ENCODE data around the gene MAPKAP1. TPM values are rescaled to one million over a fixed set of nuclear protein-coding genes. Genes with fewer than 3 reads are reported as not detected.

Gene MAPKAP1
- total RNA-seq, 2 experiments from 2014 or later, result 51.6 to 61.9 TPM

- ATAC-seq (no peak), DNase-seq (no peak)
- Mint-ChIP-seq H3K36me3 (ENCODE audit: low read depth) (no peaks in the 10 kb centered on the region), H3K9me3 (ENCODE audit: low read depth) (no peaks in the 10 kb centered on the region), H3K27me3 (no peaks in the 10 kb centered on the region), H3K27ac (no peak overlapping the region), H3K4me1 (no peaks in the 10 kb centered on the region), H3K4me3 (no peak overlapping the region)
- intact Hi-C loops (cut with DNase I, micrococcal nuclease), result no loop called here
- CTCF ChIA-PET, result no interaction called here
- POLR2A ChIA-PET, result no interaction called here
Observed at GRCh38 chr9:125431012-125431305, 276.0 kb downstream of the MAPKAP1 start.

- DNase-seq, result no peak
- Mint-ChIP-seq H3K4me1 (no peaks in the 10 kb centered on the region), H3K9me3 (ENCODE audit: low read depth) (no peaks in the 10 kb centered on the region), H3K27me3 (no peaks in the 10 kb centered on the region), H3K27ac (no peak overlapping the region), H3K4me3 (no peak overlapping the region), H3K36me3 (ENCODE audit: low read depth) (no peaks in the 10 kb centered on the region)
- ChIA-PET POLR2A (no interaction called here), CTCF (no interaction called here)
- intact Hi-C loops (cut with DNase I, micrococcal nuclease), result no loop called here
- no peak for ATAC-seq
Observed at GRCh38 chr9:125430161-125431011, 276.6 kb downstream of the MAPKAP1 start.

GRCh38 chr9:125429476-125430160 is 277.4 kb downstream of the MAPKAP1 start:
- ChIA-PET POLR2A (no interaction called here), CTCF (interaction anchor here (0.5 kb wide), 1 partner anchor 265 kb away, joined by 4 read pairs; no protein-coding TSS in a partner anchor)
- Mint-ChIP-seq H3K4me1 (no peaks in the 10 kb centered on the region), H3K27me3 (no peaks in the 10 kb centered on the region), H3K9me3 (ENCODE audit: low read depth) (no peaks in the 10 kb centered on the region), H3K36me3 (ENCODE audit: low read depth) (no peaks in the 10 kb centered on the region), H3K4me3 (no peak overlapping the region), H3K27ac (no peak overlapping the region)
- DNase-seq (no peak), ATAC-seq (no peak)
- intact Hi-C loops (cut with DNase I, micrococcal nuclease), result no loop called here

GRCh38 chr9:125428902-125429467 is 278.0 kb downstream of the MAPKAP1 start:
- Mint-ChIP-seq H3K4me1 (no peaks in the 10 kb centered on the region), H3K36me3 (ENCODE audit: low read depth) (no peaks in the 10 kb centered on the region), H3K9me3 (ENCODE audit: low read depth) (no peaks in the 10 kb centered on the region), H3K27ac (no peak overlapping the region), H3K27me3 (no peaks in the 10 kb centered on the region), H3K4me3 (no peak overlapping the region)
- intact Hi-C loops (cut with DNase I, micrococcal nuclease), result loop anchor here in 1 of 2 experiments (1.0 kb wide), 1 partner anchor 202 kb away; no protein-coding TSS in a partner anchor
- ChIA-PET CTCF (no interaction called here), POLR2A (no interaction called here)
- DNase-seq (no peak), ATAC-seq (no peak)

- Mint-ChIP-seq H3K27ac (no peak overlapping the region), H3K4me1 (no peaks in the 10 kb centered on the region), H3K27me3 (no peaks in the 10 kb centered on the region), H3K36me3 (ENCODE audit: low read depth) (no peaks in the 10 kb centered on the region), H3K9me3 (ENCODE audit: low read depth) (no peaks in the 10 kb centered on the region), H3K4me3 (no peak overlapping the region)
- intact Hi-C loops (cut with DNase I, micrococcal nuclease), result loop anchor here in 1 of 2 experiments (1.0 kb wide), 1 partner anchor 203 kb away; no protein-coding TSS in a partner anchor
- peak; percentile 47 for ATAC-seq
- peak; percentile 61 for DNase-seq
- CTCF ChIA-PET, result interaction anchor here (0.6 kb wide), 1 partner anchor 348 kb away, joined by 3 read pairs; no protein-coding TSS in a partner anchor
- POLR2A ChIA-PET, result no interaction called here
Observed at GRCh38 chr9:125428060-125428901, 278.7 kb downstream of the MAPKAP1 start.

GRCh38 chr9:125427556-125427955 is 279.5 kb downstream of the MAPKAP1 start:
- intact Hi-C loops (cut with DNase I, micrococcal nuclease), result no loop called here
- Mint-ChIP-seq H3K36me3 (ENCODE audit: low read depth) (no peaks in the 10 kb centered on the region), H3K4me3 (no peak overlapping the region), H3K27ac (no peak overlapping the region), H3K4me1 (no peaks in the 10 kb centered on the region), H3K27me3 (no peaks in the 10 kb centered on the region), H3K9me3 (ENCODE audit: low read depth) (no peaks in the 10 kb centered on the region)
- POLR2A ChIA-PET, result no interaction called here
- ATAC-seq (no peak), DNase-seq (no peak)
- CTCF ChIA-PET, result interaction anchor here (0.6 kb wide), 1 partner anchor 348 kb away, joined by 3 read pairs; no protein-coding TSS in a partner anchor

- Mint-ChIP-seq H3K4me1 (no peaks in the 10 kb centered on the region), H3K36me3 (ENCODE audit: low read depth) (no peaks in the 10 kb centered on the region), H3K9me3 (ENCODE audit: low read depth) (no peaks in the 10 kb centered on the region), H3K27ac (no peak overlapping the region), H3K4me3 (no peak overlapping the region), H3K27me3 (no peaks in the 10 kb centered on the region)
- POLR2A ChIA-PET, result no interaction called here
- no peak for ATAC-seq
- no peak for DNase-seq
- CTCF ChIA-PET, result interaction anchor here (0.6 to 0.7 kb wide), 2 partner anchors 285 to 1938 kb away, joined by 3 read pairs; no protein-coding TSS in a partner anchor
- intact Hi-C loops (cut with DNase I, micrococcal nuclease), result no loop called here
Observed at GRCh38 chr9:125426926-125427325, 280.1 kb downstream of the MAPKAP1 start.

- POLR2A ChIA-PET, result no interaction called here
Observed at GRCh38 chr9:125425901-125426515, 281.0 kb downstream of the MAPKAP1 start.

GRCh38 chr9:125425170-125425897 is 281.7 kb downstream of the MAPKAP1 start:
- POLR2A ChIA-PET, result no interaction called here
- CTCF ChIA-PET, result interaction anchor here (0.6 kb wide), 1 partner anchor 43 kb away, joined by 3 read pairs; no protein-coding TSS in a partner anchor
- H3K27ac Mint-ChIP-seq, result no peak overlapping the region

More at GRCh38 chr9:125425901-125426515, 281.0 kb downstream of the MAPKAP1 start:
- CTCF ChIA-PET, result interaction anchor here (0.6 kb wide), 1 partner anchor 42 kb away, joined by 3 read pairs; no protein-coding TSS in a partner anchor
- Mint-ChIP-seq H3K4me3 (no peak overlapping the region), H3K9me3 (ENCODE audit: low read depth) (no peaks in the 10 kb centered on the region), H3K4me1 (no peaks in the 10 kb centered on the region), H3K36me3 (ENCODE audit: low read depth) (no peaks in the 10 kb centered on the region), H3K27ac (no peak overlapping the region), H3K27me3 (no peaks in the 10 kb centered on the region)
- no peak for ATAC-seq
- DNase-seq, result no peak
- intact Hi-C loops (cut with DNase I, micrococcal nuclease), result no loop called here

GRCh38 chr9:125423964-125424363 is 283.0 kb downstream of the MAPKAP1 start:
- ATAC-seq, result no peak
- no peak overlapping the region for H3K4me3 Mint-ChIP-seq
- H3K27me3 Mint-ChIP-seq, result no peaks in the 10 kb centered on the region
- H3K9me3 Mint-ChIP-seq (ENCODE audit: low read depth), result no peaks in the 10 kb centered on the region
- DNase-seq, result no peak
- H3K27ac Mint-ChIP-seq, result no peak overlapping the region
- intact Hi-C loops (cut with DNase I, micrococcal nuclease), result no loop called here
- H3K36me3 Mint-ChIP-seq (ENCODE audit: low read depth), result no peaks in the 10 kb centered on the region
- no peaks in the 10 kb centered on the region for H3K4me1 Mint-ChIP-seq
- ChIA-PET POLR2A (no interaction called here), CTCF (no interaction called here)

More at GRCh38 chr9:125425170-125425897, 281.7 kb downstream of the MAPKAP1 start:
- Mint-ChIP-seq H3K27me3 (no peaks in the 10 kb centered on the region), H3K4me1 (no peaks in the 10 kb centered on the region), H3K9me3 (ENCODE audit: low read depth) (no peaks in the 10 kb centered on the region), H3K4me3 (no peak overlapping the region), H3K36me3 (ENCODE audit: low read depth) (no peaks in the 10 kb centered on the region)
- DNase-seq (no peak), ATAC-seq (no peak)
- intact Hi-C loops (cut with DNase I, micrococcal nuclease), result no loop called here

All from activated CD4-positive, alpha-beta T cell treated with anti-CD3 and anti-CD28 coated beads for 36 hours (primary cell).